Stimulated activated CD8-positive, alpha-beta memory T cell treated with anti-CD3 and anti-CD28 coated beads, Interleukin-2, amount 100 ng/mL, for 48 hours (primary cell): ENCODE results near the gene HACD3.

Source experiments
- DNase-seq, 2 donors: peaks; one replicate each; pipeline ENCODE4 v3.0.0-alpha.2; 2020; ENCODE audit warnings: low read depth in 2 of 2

The HACD3 gene

DNA sequence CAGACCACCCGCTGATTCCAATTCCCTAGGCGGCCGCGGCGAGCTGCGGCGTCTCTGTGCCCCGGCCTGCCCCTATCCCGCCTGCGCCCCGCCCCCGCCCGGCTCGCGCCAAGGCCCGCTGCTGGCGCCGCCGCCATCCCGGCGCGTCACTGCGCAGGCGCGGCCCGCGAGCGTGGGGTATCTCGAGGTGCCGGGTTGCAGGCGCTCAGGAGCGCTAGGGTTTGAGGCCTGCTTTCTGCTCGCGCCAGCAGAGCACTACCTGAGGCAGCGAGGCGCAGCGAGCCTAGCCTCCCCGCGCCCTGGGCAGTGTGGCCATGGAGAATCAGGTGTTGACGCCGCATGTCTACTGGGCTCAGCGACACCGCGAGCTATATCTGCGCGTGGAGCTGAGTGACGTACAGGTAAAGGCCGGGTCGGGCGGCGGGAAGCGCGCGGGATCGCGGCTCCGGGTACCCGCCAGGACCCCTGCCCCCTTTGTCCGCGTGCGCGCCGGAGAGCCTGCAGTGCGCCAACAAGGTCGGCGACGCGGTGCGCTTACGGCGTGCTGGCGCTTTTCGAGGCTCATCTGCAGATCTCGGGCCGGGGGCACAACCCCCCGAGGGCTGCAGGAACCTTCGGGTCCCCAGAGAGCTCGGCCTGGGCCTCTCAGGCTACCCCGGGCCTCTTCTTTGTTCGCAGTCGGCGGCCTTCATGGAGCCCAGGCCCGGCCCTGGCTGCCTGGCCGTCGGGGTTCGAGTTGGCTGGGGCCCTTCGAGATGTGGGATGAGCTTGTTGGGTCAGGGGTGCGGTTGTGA is at the start of gene HACD3:
Gene HACD3 (plus strand): TSS at position 146 of the 794 bp plus-strand sequence. CDS start 169 bp downstream, at position 315.
- peak; percentile 90 to 94 for DNase-seq

DNA sequence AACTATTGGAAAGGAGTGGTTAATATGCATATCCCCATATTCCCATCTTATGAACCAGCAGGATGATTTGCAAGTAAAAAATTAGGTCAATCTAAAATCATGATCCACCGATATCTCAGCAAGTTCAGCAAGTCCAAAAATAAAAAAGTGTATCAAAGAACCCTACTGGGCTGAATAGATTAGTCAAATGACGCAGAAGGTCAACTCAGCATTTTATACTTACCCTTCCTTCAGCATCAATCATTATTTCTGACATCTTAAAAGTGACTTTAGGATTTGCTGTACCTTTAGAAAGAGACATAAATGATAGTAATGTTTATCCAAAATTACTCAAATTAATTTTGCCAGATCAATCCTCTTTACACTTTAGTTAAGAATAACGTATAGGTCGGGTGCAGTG is 45.4 kb upstream of the HACD3 start:
- no peak for DNase-seq

GRCh38 chr15:65494076-65494475 is 36.2 kb upstream of the HACD3 start:
- DNase-seq, result no peak

- no peak for DNase-seq
These were observed 20.9 kb upstream of the HACD3 start for GRCh38 chr15:65509321-65509720.

DNA sequence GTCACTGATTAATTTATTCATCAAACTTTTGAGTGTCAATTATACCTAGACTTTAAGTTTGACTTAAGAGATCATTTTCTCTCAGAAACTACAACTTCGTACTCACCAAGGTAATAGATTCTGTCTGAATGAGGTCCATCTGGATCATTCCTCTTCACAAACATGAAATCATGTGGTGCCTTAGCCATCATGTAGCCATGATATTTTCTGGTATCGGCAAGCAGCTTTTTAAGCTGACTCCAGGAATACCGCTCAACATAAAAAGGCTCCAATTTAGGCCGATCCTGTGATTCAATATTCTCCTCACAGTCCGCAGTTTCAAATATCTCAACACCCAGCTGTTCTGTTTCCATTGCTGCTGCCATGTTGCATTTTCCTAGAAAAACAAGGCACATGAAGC is 18.1 kb upstream of the HACD3 start:
- no peak for DNase-seq

DNA sequence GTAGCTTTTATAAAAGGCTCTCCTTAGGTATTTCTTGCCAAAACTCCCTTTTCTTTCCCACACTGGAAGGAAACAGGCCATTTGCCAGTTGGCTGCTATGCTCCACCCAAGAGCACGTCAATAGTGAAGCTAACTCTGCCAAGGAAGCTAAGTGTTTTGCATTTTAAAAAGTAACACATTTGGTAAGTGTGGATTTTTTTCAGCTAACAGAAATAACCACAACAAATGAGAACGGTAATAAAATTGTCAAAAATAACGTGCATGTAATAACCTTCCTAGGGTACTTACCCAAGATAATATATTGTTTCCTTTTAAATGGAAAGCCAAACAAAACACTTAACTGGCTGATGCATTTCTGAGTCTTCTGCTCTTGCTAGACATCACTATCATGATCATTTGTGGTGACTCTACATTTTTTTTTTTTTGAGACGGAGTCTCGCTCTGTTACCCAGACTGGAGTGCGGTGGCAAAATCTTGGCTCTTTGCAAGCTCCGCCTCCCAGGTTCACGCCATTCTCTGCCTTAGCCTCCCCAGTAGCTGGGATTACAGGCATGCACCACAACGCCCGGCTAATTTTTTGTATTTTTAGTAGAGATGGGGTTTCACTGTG is 17.4 kb upstream of the HACD3 start:
- no peak for DNase-seq

- peak; percentile 92 to 93 for DNase-seq
These were observed 13.0 kb upstream of the HACD3 start, which contains the start of gene DPP8 for GRCh38 chr15:65516997-65517865. TSS of gene DPP8 (minus strand) at chr15:65517689. CDS start at chr15:65512553, 5,136 bp downstream.

DNA sequence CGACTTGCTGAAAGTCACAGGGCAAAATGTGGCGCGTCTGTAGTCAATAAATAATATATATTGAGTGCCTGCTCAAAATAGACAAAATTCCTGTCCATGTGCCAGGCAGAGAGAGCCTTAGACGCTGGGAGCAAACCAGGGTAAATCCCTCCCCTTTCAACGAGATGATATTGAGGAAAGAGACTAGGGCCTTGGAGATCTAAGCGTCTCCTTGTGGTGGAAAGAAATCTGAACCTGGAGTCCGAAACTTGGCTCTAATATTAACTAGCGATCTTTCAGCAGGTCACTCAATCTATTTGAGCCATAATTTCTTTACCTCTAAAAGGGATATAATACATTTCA is 12.4 kb upstream of the HACD3 start:
- no peak for DNase-seq

DNA sequence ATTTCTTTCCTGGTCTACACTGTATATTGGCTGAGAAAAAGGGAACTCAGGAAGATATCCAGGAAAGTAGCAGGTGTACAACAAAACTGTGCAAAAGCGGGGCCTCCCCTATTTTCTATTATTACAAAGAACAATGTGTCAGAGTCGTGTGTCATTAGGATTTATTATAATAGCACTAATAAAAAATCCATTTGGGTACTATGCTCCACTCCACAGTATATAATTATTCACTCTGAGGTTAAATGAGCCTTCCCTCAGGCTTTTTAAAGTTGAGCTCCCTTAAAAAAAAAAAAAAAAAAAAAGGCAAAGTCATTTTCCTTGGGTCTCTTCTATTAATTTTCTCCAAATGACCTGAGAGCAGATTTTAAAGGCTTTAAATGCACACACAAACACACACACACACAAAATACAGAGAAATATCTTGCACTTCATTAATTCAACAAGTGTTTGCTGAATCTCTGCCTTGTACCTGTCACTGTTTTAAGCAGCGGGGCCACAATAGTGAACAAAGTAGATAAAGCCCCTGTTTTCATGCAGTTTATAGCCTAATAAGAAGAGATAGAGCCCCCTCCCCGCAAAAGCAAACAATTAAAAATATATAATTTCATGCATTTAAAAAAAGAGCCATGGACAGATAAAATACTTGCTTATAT is 11.5 kb upstream of the HACD3 start:
- no peak for DNase-seq

DNA sequence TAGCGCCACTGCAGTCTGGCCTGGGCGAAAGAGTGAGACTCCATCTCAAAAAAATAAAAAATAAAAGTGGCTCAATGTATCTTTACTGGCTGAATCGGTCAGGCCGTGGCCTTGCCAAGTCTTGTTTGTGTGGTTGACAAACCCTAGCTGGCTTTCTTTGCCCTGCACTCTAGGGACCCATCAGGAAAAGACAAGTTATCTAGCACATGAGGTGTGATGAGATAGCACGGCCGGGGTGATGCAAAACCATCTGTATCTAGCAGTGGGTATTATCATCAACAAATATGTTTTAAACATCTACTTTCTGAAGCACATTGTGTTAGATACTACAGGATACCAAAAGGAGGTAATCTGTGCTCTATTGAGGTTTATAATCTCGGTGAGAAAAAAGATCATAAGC is 8.9 kb upstream of the HACD3 start:
- no peak for DNase-seq

GRCh38 chr15:65524226-65524625 is 6.0 kb upstream of the HACD3 start:
- DNase-seq, result no peak

GRCh38 chr15:65525622-65526021 is 4.6 kb upstream of the HACD3 start:
- DNase-seq, result no peak

DNA sequence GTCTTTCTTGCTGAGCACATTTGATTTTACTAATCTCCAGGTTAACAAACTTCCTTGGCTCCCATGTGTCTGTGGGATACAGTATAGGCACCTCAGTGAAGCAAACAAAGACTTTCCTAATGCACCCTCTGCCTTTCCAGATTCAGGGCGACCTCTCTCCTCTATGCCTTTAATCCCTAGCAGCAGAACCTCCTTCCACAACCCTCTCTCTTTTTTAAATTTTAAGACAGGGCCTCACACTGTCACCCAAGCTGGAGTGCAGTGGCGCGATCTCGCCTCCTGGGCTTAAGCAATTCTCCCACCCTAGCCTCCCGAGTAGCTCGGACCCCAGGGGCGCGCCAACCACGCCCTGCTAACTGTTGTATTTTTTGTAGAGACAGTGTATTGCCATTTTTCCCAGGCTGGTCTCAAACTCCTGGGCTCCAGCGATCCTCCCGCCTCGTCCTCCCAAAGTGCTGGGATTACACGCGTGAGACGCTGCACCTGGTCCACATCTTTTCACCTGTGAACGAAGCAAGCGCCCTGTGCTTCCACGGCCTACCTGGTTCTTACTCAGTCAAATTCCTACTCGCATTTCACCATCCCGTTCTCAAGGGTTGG is 1.7 kb upstream of the HACD3 start:
- DNase-seq, result no peak

DNA sequence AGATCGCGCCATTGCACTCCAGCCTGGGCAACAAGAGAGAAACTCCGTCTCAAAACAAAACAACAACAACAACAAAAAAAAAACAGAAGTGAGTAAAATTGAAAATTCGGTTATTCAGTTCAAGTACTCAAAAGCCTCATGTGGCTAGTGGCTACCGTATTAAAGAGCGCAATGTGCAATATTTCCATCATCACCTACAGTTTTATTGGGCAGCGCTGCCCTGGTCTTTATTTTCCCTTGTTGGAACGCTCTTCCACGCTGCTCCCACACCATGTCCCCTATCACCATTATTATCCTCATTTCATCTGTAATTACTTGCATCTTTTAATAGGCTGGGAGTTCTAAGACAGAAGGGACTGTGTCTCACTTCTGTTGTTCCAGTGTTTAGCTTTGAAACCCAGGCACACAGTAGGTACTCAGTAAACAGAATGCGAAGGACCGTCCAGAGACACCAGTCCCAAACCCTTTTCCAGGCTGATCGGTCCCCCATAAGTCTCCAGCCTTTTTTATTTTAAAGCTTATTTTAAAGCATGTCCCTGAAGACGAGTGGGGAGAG is 423 bp upstream of the HACD3 start:
- no peak for DNase-seq

GRCh38 chr15:65532738-65533051 is 2.4 kb downstream of the HACD3 start:
- DNase-seq, result no peak

- DNase-seq, result no peak
These were observed 2.9 kb downstream of the HACD3 start for GRCh38 chr15:65533057-65533756.

DNA sequence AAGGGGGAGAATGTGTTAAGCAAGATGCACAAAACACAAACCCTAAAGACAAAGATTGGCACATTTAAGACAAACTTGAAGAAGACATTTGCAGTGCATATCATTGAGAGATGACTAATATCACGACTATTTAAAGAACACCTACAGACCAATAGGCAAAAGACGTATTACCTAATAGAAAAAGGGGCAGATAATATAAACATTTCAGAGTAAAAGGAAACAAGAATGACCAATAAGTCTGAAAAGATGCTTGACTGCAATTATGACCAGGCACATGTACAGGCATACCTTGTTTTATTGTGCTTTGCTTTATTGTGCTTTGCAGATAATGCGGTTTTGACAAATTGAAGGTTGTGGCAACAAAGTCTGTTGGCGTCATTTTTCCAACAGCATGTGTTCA is 4.9 kb downstream of the HACD3 start:
- DNase-seq, result no peak

GRCh38 chr15:65540314-65540713 is 10.1 kb downstream of the HACD3 start:
- DNase-seq, result no peak

- DNase-seq, result no peak
These were observed 11.1 kb downstream of the HACD3 start for GRCh38 chr15:65541231-65541820.

GRCh38 chr15:65547841-65548240 is 17.6 kb downstream of the HACD3 start:
- DNase-seq, result no peak
